Activated CD8-positive, alpha-beta memory T cell treated with anti-CD3 and anti-CD28 coated beads, Interleukin-2, amount 50 U/mL, for 24 hours (primary cell): ENCODE measurements around the gene AQP5.

Experiments used
- DNase-seq: peaks from one replicate; pipeline ENCODE4 v3.0.0-alpha.2; 2020; ENCODE audit errors: extremely low read depth

AQP5 gene

GRCh38 chr12:49961111-49961922, at the start of gene AQP5:
Gene AQP5, plus strand, starts transcription at chr12:49961872. Its CDS starts 146 bp downstream, at chr12:49962018.
- no peak for DNase-seq

GRCh38 chr12:49912345-49913255, 49.1 kb upstream of the AQP5 start:
- DNase-seq = no peak

GRCh38 chr12:49916129-49916919, 45.3 kb upstream of the AQP5 start:
- DNase-seq = no peak

- DNase-seq = no peak
These were observed 44.4 kb upstream of the AQP5 start for GRCh38 chr12:49917166-49917787.

- DNase-seq = no peak
These were observed 43.9 kb upstream of the AQP5 start for GRCh38 chr12:49917788-49918173.

GRCh38 chr12:49920241-49920914, 41.3 kb upstream of the AQP5 start:
- no peak for DNase-seq

- no peak for DNase-seq
These were observed 40.8 kb upstream of the AQP5 start for GRCh38 chr12:49920915-49921286.

- DNase-seq = no peak
These were observed 40.4 kb upstream of the AQP5 start for GRCh38 chr12:49921299-49921698.

GRCh38 chr12:49921936-49922335, 39.7 kb upstream of the AQP5 start:
- DNase-seq = no peak

GRCh38 chr12:49922349-49923034, 39.2 kb upstream of the AQP5 start:
- no peak for DNase-seq

- DNase-seq = no peak
These were observed 38.5 kb upstream of the AQP5 start for GRCh38 chr12:49923035-49923644.

- no peak for DNase-seq
These were observed 37.7 kb upstream of the AQP5 start for GRCh38 chr12:49923880-49924556.

GRCh38 chr12:49924628-49925246, 36.9 kb upstream of the AQP5 start:
- no peak for DNase-seq

- no peak for DNase-seq
These were observed 36.1 kb upstream of the AQP5 start for GRCh38 chr12:49925433-49926204.

GRCh38 chr12:49928471-49928870, 33.2 kb upstream of the AQP5 start:
- DNase-seq = no peak

- no peak for DNase-seq
These were observed 32.1 kb upstream of the AQP5 start for GRCh38 chr12:49929581-49929980.

- DNase-seq = no peak
These were observed 31.0 kb upstream of the AQP5 start for GRCh38 chr12:49930515-49931288.
